H1 (cell line): ENCODE measurements around the gene GNAQ. TPM values are rescaled to one million over a fixed set of nuclear protein-coding genes. Genes with fewer than 3 reads are reported as not detected.

Source experiments
- CTCF ChIA-PET: fragments of 300-600 bp; sonication (Branson Sonifier 250); formaldehyde crosslinking; loops from one replicate; lab custom pipeline; 2021; ENCODE audit not compliant: partially characterized antibody; lab: Charles Lee
- POLR2A ChIA-PET: fragments of 300-600 bp; sonication (Branson Sonifier 250); formaldehyde crosslinking; loops from one replicate; lab custom pipeline; 2021; ENCODE audit warnings: inconsistent platforms; ENCODE audit not compliant: partially characterized antibody; lab: Charles Lee
- DNase-seq, 2 experiments: peaks; one replicate each; pipeline versions ENCODE4 v3.0.0 to v3.0.0-alpha.2; 2010 to 2022; ENCODE audit warnings: low spot score in 2 of 2, low read depth in 1 of 2, mixed read lengths in 1 of 2
- FAIRE-seq: peaks from 2 replicates; lab custom pipeline; 2011; peaks lifted over from hg19 to GRCh38; lab: Jason Lieb, UNC
- H2AFZ ChIP-seq: 2 replicates; pipeline ENCODE4 v1.8.1; 2012; ENCODE audit warnings: low read length, inconsistent platforms
- H2AK5ac ChIP-seq: 2 replicates; pipeline ENCODE4 v1.6.1; 2013; ENCODE audit warnings: low read depth, low read length
- H2BK120ac ChIP-seq: replicated peaks from 2 replicates; pipeline ENCODE3; 2013; ENCODE audit warnings: low read depth, low read length, inconsistent platforms
- H2BK12ac ChIP-seq: 2 replicates; pipeline ENCODE4 v1.6.1; 2013; ENCODE audit warnings: low read depth, low read length
- H2BK15ac ChIP-seq: 2 replicates; pipeline ENCODE4 v1.6.1; 2013; ENCODE audit warnings: low read length
- H2BK20ac ChIP-seq: 2 replicates; pipeline ENCODE4 v1.6.1; 2013; ENCODE audit warnings: low read length
- H2BK5ac ChIP-seq: 2 replicates; pipeline ENCODE4 v1.6.1; 2013; ENCODE audit warnings: low read depth, low read length
- H3K14ac ChIP-seq: 2 replicates; pipeline ENCODE4 v1.6.1; 2013; ENCODE audit warnings: inconsistent platforms; ENCODE audit not compliant: insufficient read length
- H3K18ac ChIP-seq: 2 replicates; pipeline ENCODE4 v1.6.1; 2013; ENCODE audit warnings: low read length; ENCODE audit errors: extremely low read depth
- H3K23ac ChIP-seq: 2 replicates; pipeline ENCODE4 v1.6.1; 2013; ENCODE audit warnings: inconsistent platforms; ENCODE audit not compliant: insufficient read length
- H3K23me2 ChIP-seq: 2 replicates; pipeline ENCODE4 v1.6.1; 2013; ENCODE audit warnings: low read depth, low read length
- H3K27ac ChIP-seq: 2 replicates; pipeline ENCODE4 v1.6.1; 2011; ENCODE audit warnings: low read depth, low read length, inconsistent platforms
- H3K27me3 ChIP-seq, 4 experiments: replicated peaks in 1 of 4; 1 replicate in 1 of 4; 2 replicates in 3 of 4; pipeline versions ENCODE4 v1.6.1 to v1.8.1; 2011 to 2013; ENCODE audit warnings: low read length in 3 of 4, mild to moderate bottlenecking in 3 of 4, inconsistent platforms in 2 of 4, mixed read lengths in 2 of 4, moderate library complexity in 1 of 4; ENCODE audit not compliant: control insufficient read depth in 3 of 4, insufficient read depth in 3 of 4; ENCODE audit errors: extremely low read depth in 1 of 4
- H3K36me3 ChIP-seq, 4 experiments: 2 replicates each; pipeline versions ENCODE4 v1.6.1 to v1.8.1; 2011 to 2013; ENCODE audit warnings: mild to moderate bottlenecking in 4 of 4, low read length in 3 of 4, moderate library complexity in 2 of 4, control low read depth in 1 of 4, inconsistent platforms in 1 of 4; ENCODE audit not compliant: insufficient read depth in 4 of 4, control insufficient read depth in 2 of 4
- H3K4ac ChIP-seq: replicated peaks from 2 replicates; pipeline ENCODE3; 2013; ENCODE audit warnings: low read length, low read depth, mixed read lengths, inconsistent platforms; ENCODE audit not compliant: insufficient read length
- H3K4me1 ChIP-seq, 4 experiments: replicated peaks in 1 of 4; 1 replicate in 1 of 4; 2 replicates in 3 of 4; pipeline versions ENCODE4 v1.6.1 to v1.8.1; 2011 to 2013; ENCODE audit warnings: low read length in 3 of 4, inconsistent platforms in 2 of 4, mixed read lengths in 1 of 4; ENCODE audit not compliant: insufficient read depth in 4 of 4, control insufficient read depth in 3 of 4
- H3K4me2 ChIP-seq, 2 experiments: 2 replicates each; pipeline versions ENCODE4 v1.6.1 to v1.8.1; 2011 to 2013; ENCODE audit warnings: low read depth in 2 of 2, low read length in 2 of 2, control low read depth in 1 of 2, inconsistent platforms in 1 of 2, mild to moderate bottlenecking in 1 of 2; ENCODE audit not compliant: insufficient read depth in 1 of 2
- H3K4me3 ChIP-seq, 4 experiments: fragments of 200-600, 300-600 bp in 1 of 4; sonication (generic), shearing (Covaris generic), sonication (Bioruptor Twin) in 1 of 4; 2 replicates each; pipeline versions ENCODE4 v1.5.1 to v1.8.1; 2011 to 2016; ENCODE audit warnings: low read length in 4 of 4, low read depth in 3 of 4, control low read depth in 2 of 4, inconsistent platforms in 2 of 4, mild to moderate bottlenecking in 2 of 4, mixed read lengths in 1 of 4, moderate library complexity in 1 of 4; ENCODE audit not compliant: insufficient read depth in 2 of 4; ENCODE audit errors: extremely low read depth in 1 of 4
- H3K56ac ChIP-seq: replicated peaks from 2 replicates; pipeline ENCODE3; 2013; ENCODE audit warnings: low read depth, mild to moderate bottlenecking, mixed read lengths, low read length, inconsistent platforms; ENCODE audit not compliant: insufficient read length
- H3K79me1 ChIP-seq: 2 replicates; pipeline ENCODE4 v1.6.1; 2013; ENCODE audit warnings: low read depth, low read length, control low read depth
- H3K79me2 ChIP-seq, 2 experiments: 2 replicates each; pipeline versions ENCODE4 v1.6.1 to v1.8.1; 2012 to 2013; ENCODE audit warnings: low read length in 2 of 2, mild to moderate bottlenecking in 2 of 2, inconsistent platforms in 1 of 2; ENCODE audit not compliant: insufficient read depth in 2 of 2, control insufficient read depth in 1 of 2
- H3K9ac ChIP-seq, 4 experiments: replicated peaks in 1 of 4; 1 replicate in 1 of 4; 2 replicates in 3 of 4; pipeline versions ENCODE4 v1.6.1 to v1.8.1; 2011 to 2013; ENCODE audit warnings: low read depth in 3 of 4, low read length in 3 of 4, control low read depth in 2 of 4, mild to moderate bottlenecking in 2 of 4, moderate library complexity in 2 of 4, inconsistent platforms in 1 of 4; ENCODE audit errors: extremely low read depth in 1 of 4
- H3K9me3 ChIP-seq, 2 experiments: 2 replicates each; pipeline versions ENCODE4 v1.6.1 to v1.8.1; 2012 to 2013; ENCODE audit warnings: mild to moderate bottlenecking in 2 of 2, moderate library complexity in 2 of 2, control low read depth in 1 of 2, inconsistent platforms in 1 of 2, low read depth in 1 of 2, low read length in 1 of 2, mixed read lengths in 1 of 2; ENCODE audit not compliant: insufficient read depth in 2 of 2
- H4K20me1 ChIP-seq, 2 experiments: replicated peaks in 1 of 2; 2 replicates each; pipeline versions ENCODE3 to v1.8.1; 2011 to 2013; ENCODE audit warnings: inconsistent platforms in 2 of 2, low read length in 2 of 2, mild to moderate bottlenecking in 1 of 2; ENCODE audit not compliant: insufficient read depth in 2 of 2, control insufficient read depth in 1 of 2
- H4K5ac ChIP-seq: 2 replicates; pipeline ENCODE4 v1.6.1; 2013; ENCODE audit warnings: low read length, low read depth, mixed read lengths, inconsistent platforms; ENCODE audit not compliant: insufficient read length
- H4K8ac ChIP-seq: 2 replicates; pipeline ENCODE4 v1.8.0; 2013; ENCODE audit warnings: mild to moderate bottlenecking, moderate library complexity, low read length, inconsistent platforms; ENCODE audit not compliant: insufficient read depth; ENCODE audit errors: extremely low read depth
- H4K91ac ChIP-seq: replicated peaks from 2 replicates; pipeline ENCODE3; 2013; ENCODE audit warnings: low read length, mixed read lengths, inconsistent platforms; ENCODE audit not compliant: insufficient read length
- SAP30 ChIP-seq: fragments of 300-600 bp; sonication (generic); IDR thresholded peaks from 2 replicates; pipeline ENCODE4 v1.7.1; 2012; ENCODE audit warnings: low read length, moderate library complexity, mild to moderate bottlenecking, inconsistent platforms; ENCODE audit not compliant: insufficient read depth, insufficient replicate concordance
- SIRT6 ChIP-seq: IDR thresholded peaks from one replicate; pipeline ENCODE4 v1.7.1; 2012; ENCODE audit warnings: low read length, inconsistent platforms
- SP4 ChIP-seq: IDR thresholded peaks from 2 replicates; pipeline ENCODE4 v1.6.1; 2012; ENCODE audit warnings: low read length, inconsistent platforms
- WGBS, 2 experiments: shearing (Covaris generic) in 1 of 2; methylation state at CpG; one replicate each; pipeline versions ENCODE4 v1.1.6 to v1.1.7; 2013 to 2015; ENCODE audit warnings: low lambda C conversion rate in 2 of 2, mixed read lengths in 2 of 2, inconsistent platforms in 1 of 2, low coverage in 1 of 2, missing lambda C conversion rate in 1 of 2; ENCODE audit not compliant: insufficient replicate concordance in 2 of 2, insufficient coverage in 1 of 2, insufficient read length in 1 of 2; ENCODE audit errors: extremely low coverage in 1 of 2, missing lambda C conversion rate in 1 of 2; 5-methylcytosine and 5-hydroxymethylcytosine counted together
- polyA plus RNA-seq, 7 experiments: library from polyadenylated mRNA; depleted of rRNA in 3 of 7; stranded (reverse) in 5 of 7; unstranded in 2 of 7; fragments of >200 nt in 5 of 7; fragments of 200-250 nt in 2 of 7; gene quantifications; 1 replicate in 5 of 7; 2 replicates in 1 of 7; 4 replicates in 1 of 7; pipeline versions ENCODE4 v1.2.1 to v1.2.3, GENCODE V29; 2011 to 2013; ENCODE audit warnings: missing spikeins in 2 of 7, mixed read lengths in 2 of 7
- total RNA-seq: library from RNA; stranded (reverse); fragmentation: NEBNext Ultra II Directional; extraction: Animal tissue kit (Norgen Biotek cat#: 25700); gene quantifications from 2 replicates; pipeline ENCODE4 v1.2.1, GENCODE V29; 2021

GNAQ gene
- total and polyA plus RNA-seq, 2 of the 8 experiments (the other 6 are each of a cell fraction or from before 2014, with no cell fraction given): 22.8 to 63.8 TPM

- WGBS, 2 experiments: 100% methylated on average over 1 of the region's 1 CpG; no CpG with 5 or more reads in 1 of the 2 experiments
These were observed 153.6 kb downstream of the GNAQ start for GRCh38 chr9:77877976-77878375.

More at GRCh38 chr9:77877976-77878375, 153.6 kb downstream of the GNAQ start:
- no peaks in the 10 kb centered on the region for H3K27me3 ChIP-seq
- no peak overlapping the region for H3K4me3 ChIP-seq
- peaks cover 0 to 16% of the 10 kb centered on the region in 2 experiments; a peak in 2 of 4 replicates for H3K79me2 ChIP-seq
- no peaks in the 10 kb centered on the region; a peak in 1 of 7 replicates for H3K4me1 ChIP-seq
- no peak for DNase-seq
- no peak overlapping the region for H3K9ac ChIP-seq
- no peak for FAIRE-seq
- no peak overlapping the region for H4K91ac ChIP-seq
- no peak overlapping the region for H3K4ac ChIP-seq
- H2BK20ac ChIP-seq: no peak overlapping the region
- ChIA-PET POLR2A (no interaction called here), CTCF (no interaction called here)
- TF ChIP-seq SP4 (no peak), SIRT6 (no peak), SAP30 (no peak)
- peaks cover 3% of the 10 kb centered on the region; the same call in 1 of the 2 replicates for H3K79me1 ChIP-seq
- no peak overlapping the region for H2BK120ac ChIP-seq
- no peak overlapping the region for H3K27ac ChIP-seq
- H3K14ac ChIP-seq: no peak overlapping the region
- no peak overlapping the region for H2BK12ac ChIP-seq
- no peaks in the 10 kb centered on the region for H4K20me1 ChIP-seq
- no peak overlapping the region for H2BK5ac ChIP-seq
- H4K5ac ChIP-seq: no peak overlapping the region
- H3K36me3 ChIP-seq: no peaks in the 10 kb centered on the region
- H2BK15ac ChIP-seq: no peak overlapping the region
- H3K56ac ChIP-seq: no peak overlapping the region
- H3K18ac ChIP-seq: no peak overlapping the region
- no peaks in the 10 kb centered on the region for H3K23me2 ChIP-seq
- no peak overlapping the region for H3K23ac ChIP-seq
- H3K9me3 ChIP-seq: no peaks in the 10 kb centered on the region
- H4K8ac ChIP-seq: no peak overlapping the region
- no peak overlapping the region for H3K4me2 ChIP-seq
- H2AK5ac ChIP-seq: no peak overlapping the region
- H2AFZ ChIP-seq: no peak overlapping the region
